ENCODE measurements around the gene NAT8L. TPM values are rescaled to one million over a fixed set of nuclear protein-coding genes. Genes with fewer than 3 reads are reported as not detected.
"Not testable (repeated sequence)": the region's sequence is repeated elsewhere in the genome, so short reads cannot be mapped to it uniquely, and the experiment has no call there.

The NAT8L gene
- total and polyA plus RNA-seq, 2 of the 13 experiments (the other 11 are each of a cell fraction or from before 2014, with no cell fraction given): 2.2 to 3.3 TPM

DNA sequence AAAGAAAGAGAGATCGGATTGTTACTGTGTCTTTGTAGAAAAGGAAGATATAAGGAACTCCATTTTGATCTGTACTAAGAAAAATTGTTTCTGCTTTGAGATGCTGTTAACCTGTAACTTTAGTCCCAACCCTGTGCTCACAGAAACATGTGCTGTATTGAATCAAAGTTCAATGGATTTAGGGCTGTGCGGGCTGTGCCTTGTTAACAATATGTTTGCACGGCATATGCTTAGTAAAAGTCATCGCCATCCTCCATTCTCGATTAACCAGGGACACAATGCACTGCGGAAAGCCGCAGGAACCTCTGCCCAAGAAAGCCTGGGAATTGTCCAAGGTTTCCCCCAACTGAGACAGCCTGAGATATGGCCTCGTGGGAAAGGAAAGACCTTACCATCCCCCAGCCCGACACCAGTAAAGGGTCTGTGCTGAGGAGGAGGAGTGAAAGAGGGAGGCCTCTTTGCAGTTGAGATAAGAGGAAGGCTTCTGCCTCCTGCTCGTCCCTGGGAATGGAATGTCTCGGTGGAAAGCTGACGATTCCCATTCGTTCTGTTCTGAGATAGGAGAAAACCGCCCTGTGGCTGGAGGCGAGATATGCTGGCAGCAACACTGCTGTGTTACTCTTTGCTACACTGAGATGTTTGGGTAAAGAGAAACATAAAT is 37.6 kb upstream of the NAT8L start:
- not testable (repeated sequence) for H2AFZ ChIP-seq (ENCODE audit: low read length)

DNA sequence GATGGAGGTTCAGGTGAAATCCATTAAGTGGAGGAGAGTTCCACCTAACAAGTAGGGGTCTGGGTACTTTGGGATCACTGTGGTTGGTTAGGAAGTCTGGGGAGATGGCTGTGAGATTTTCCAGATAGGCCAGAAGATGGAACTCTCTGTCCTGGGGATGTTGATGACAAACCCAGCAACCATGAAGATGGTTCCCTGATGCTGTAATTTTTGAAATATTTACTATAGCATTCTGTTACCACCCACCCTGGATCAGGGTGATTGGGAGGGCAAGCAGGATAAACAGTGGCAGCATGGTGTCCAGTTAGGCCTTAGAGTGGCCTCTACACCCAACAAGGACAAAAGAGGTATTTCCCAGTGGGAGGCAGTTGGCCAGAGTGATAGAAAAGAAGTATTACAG is 34.4 kb upstream of the NAT8L start:
- no peaks in the 10 kb centered on the region for H4K20me1 ChIP-seq (ENCODE audit: insufficient read depth, low read length)
- H2AFZ ChIP-seq (ENCODE audit: low read length): no peak overlapping the region
- H3K9ac ChIP-seq (ENCODE audit: insufficient read depth, low read depth, low read length): no peak overlapping the region
- POLR2A ChIA-PET: no interaction called here
- intact Hi-C loops (cut with micrococcal nuclease; ENCODE audit: unreplicated experiment) (no loop called here), in situ Hi-C loops (cut with HindIII; ENCODE audit: extremely low pct_ligation_motif_present, low pct_unique_long_range_greater_than_20kb) (loop anchor here (25.0 kb wide), 1 partner anchor 163 kb away; no protein-coding TSS in a partner anchor)
- no peak overlapping the region for H3K4me2 ChIP-seq (ENCODE audit: low read depth, low read length)
- ATAC-seq (no peak), FAIRE-seq (no peak), DNase-seq (ENCODE audit: low spot score) (no peak)
- no peaks in the 10 kb centered on the region for H3K36me3 ChIP-seq (replicated peaks in 1 of 2; ENCODE audit: control insufficient read depth in 1 of 2, insufficient read depth in 2 of 2, low read length in 2 of 2)
- no TSS peak for BruUV-seq (replicated peaks)
- H3K27me3 ChIP-seq (ENCODE audit: control insufficient read depth in 1 of 2, insufficient read depth in 2 of 2, low read length in 2 of 2): peaks cover 0 to 4% of the 10 kb centered on the region in 2 experiments; a peak in 3 of 5 replicates
- no peak overlapping the region for H3K27ac ChIP-seq (ENCODE audit: extremely low read length, insufficient read depth, low read length)
- no peaks in the 10 kb centered on the region for H3K79me2 ChIP-seq (ENCODE audit: insufficient read depth, low read length)
- CTCF ChIA-PET (ENCODE audit: low intra/inter-chr PET ratio, low total read pairs): no interaction called here
- H3K4me3 ChIP-seq (replicated peaks in 1 of 3; ENCODE audit: insufficient read depth in 1 of 3, low read depth in 2 of 3, low read length in 3 of 3): no peak overlapping the region
- H3K9me3 ChIP-seq (ENCODE audit: low read length): no peaks in the 10 kb centered on the region; the same call in 1 of the 2 replicates
- peaks cover 13% of the 10 kb centered on the region; the same call in 1 of the 2 replicates for H3K4me1 ChIP-seq (ENCODE audit: insufficient read depth, low read length)
- TF ChIP-seq ZNF543 (CRISPR knock-in tag; IDR thresholded peaks at IDR 0.05) (no peak), HMG20B (CRISPR knock-in tag; conservative IDR thresholded peaks at IDR 0.05) (no peak), SNAI1 (CRISPR knock-in tag; IDR thresholded peaks at IDR 0.05; ENCODE audit: borderline replicate concordance) (no peak), ATAD3A (CRISPR knock-in tag; IDR thresholded peaks at IDR 0.05) (no peak), ERF (CRISPR knock-in tag; IDR thresholded peaks at IDR 0.05) (no peak), PHF20 (CRISPR knock-in tag; IDR thresholded peaks at IDR 0.05) (no peak), MLLT10 (CRISPR knock-in tag; IDR thresholded peaks at IDR 0.05) (no peak), ZNF547 (CRISPR knock-in tag; IDR thresholded peaks at IDR 0.05) (no peak), KDM1A (CRISPR knock-in tag; IDR thresholded peaks at IDR 0.05) (no peak)
- TF ChIP-seq, protein P1, sequence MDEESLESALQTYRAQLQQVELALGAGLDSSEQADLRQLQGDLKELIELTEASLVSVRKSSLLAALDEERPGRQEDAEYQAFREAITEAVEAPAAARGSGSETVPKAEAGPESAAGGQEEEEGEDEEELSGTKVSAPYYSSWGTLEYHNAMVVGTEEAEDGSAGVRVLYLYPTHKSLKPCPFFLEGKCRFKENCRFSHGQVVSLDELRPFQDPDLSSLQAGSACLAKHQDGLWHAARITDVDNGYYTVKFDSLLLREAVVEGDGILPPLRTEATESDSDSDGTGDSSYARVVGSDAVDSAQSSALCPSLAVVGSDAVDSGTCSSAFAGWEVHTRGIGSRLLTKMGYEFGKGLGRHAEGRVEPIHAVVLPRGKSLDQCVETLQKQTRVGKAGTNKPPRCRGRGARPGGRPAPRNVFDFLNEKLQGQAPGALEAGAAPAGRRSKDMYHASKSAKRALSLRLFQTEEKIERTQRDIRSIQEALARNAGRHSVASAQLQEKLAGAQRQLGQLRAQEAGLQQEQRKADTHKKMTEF (CRISPR knock-in tag; IDR thresholded peaks at IDR 0.05): no peak

More for the DNA sequence above, 37.6 kb upstream of the NAT8L start:
- POLR2A ChIA-PET; intact Hi-C loops (cut with micrococcal nuclease; ENCODE audit: unreplicated experiment); H4K20me1 ChIP-seq (ENCODE audit: insufficient read depth, low read length); H3K36me3 ChIP-seq (replicated peaks in 1 of 2; ENCODE audit: control insufficient read depth in 1 of 2, insufficient read depth in 2 of 2, low read length in 2 of 2); CTCF ChIA-PET (ENCODE audit: low intra/inter-chr PET ratio, low total read pairs); DNase-seq (ENCODE audit: low spot score); H3K79me2 ChIP-seq (ENCODE audit: insufficient read depth, low read length); ATAC-seq; H3K9me3 ChIP-seq (ENCODE audit: low read length); H3K27me3 ChIP-seq (ENCODE audit: control insufficient read depth in 1 of 2, insufficient read depth in 2 of 2, low read length in 2 of 2); H3K27ac ChIP-seq (ENCODE audit: extremely low read length, insufficient read depth, low read length); FAIRE-seq; BruUV-seq (replicated peaks): not testable (repeated sequence)
- in situ Hi-C loops (cut with HindIII; ENCODE audit: extremely low pct_ligation_motif_present, low pct_unique_long_range_greater_than_20kb): loop anchor here (25.0 kb wide), 1 partner anchor 166 kb away; no protein-coding TSS in a partner anchor
- 7% methylated on average over 7 of the region's 15 CpGs for WGBS (ENCODE audit: low lambda C conversion rate)
- TF ChIP-seq, protein P2, sequence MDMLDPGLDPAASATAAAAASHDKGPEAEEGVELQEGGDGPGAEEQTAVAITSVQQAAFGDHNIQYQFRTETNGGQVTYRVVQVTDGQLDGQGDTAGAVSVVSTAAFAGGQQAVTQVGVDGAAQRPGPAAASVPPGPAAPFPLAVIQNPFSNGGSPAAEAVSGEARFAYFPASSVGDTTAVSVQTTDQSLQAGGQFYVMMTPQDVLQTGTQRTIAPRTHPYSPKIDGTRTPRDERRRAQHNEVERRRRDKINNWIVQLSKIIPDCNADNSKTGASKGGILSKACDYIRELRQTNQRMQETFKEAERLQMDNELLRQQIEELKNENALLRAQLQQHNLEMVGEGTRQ (IDR thresholded peaks at IDR 0.05; ENCODE audit: low read depth, low read length): not testable (repeated sequence)
- TF ChIP-seq, protein P2 (CRISPR knock-in tag; IDR thresholded peaks at IDR 0.05; ENCODE audit: borderline replicate concordance): 0 out of 2 replicates have a peak, but pooled peaks have one; percentile 19
- 0 out of 2 replicates have a peak, but pooled peaks have one; percentile 25 for TF ChIP-seq ZNF263 (CRISPR knock-in tag; IDR thresholded peaks at IDR 0.05)
- Histone ChIP-seq H3K4me1 (ENCODE audit: insufficient read depth, low read length) (peaks cover 13% of the 10 kb centered on the region; the same call in 1 of the 2 replicates), H3K4me2 (ENCODE audit: low read depth, low read length) (peak overlapping the region; percentile 71), H3K4me3 (replicated peaks in 1 of 3; ENCODE audit: insufficient read depth in 1 of 3, low read depth in 2 of 3, low read length in 3 of 3) (peak overlapping the region in 2 of 3 experiments; percentile 34 to 46; a peak in 2 of 6 replicates), H3K9ac (ENCODE audit: insufficient read depth, low read depth, low read length) (0 out of 2 replicates have a peak overlapping the region, but pooled peaks have one; percentile 8)
